ENCODE measurements around the gene IL15.
"Not testable (repeated sequence)": the region's sequence is repeated elsewhere in the genome, so short reads cannot be mapped to it uniquely, and the experiment has no call there.

The IL15 gene

GRCh38 chr4:141705048-141705746 lies 68.8 kb downstream of the IL15 start:
- DNase-seq, result no peak

- DNase-seq, result no peak
These were observed 69.5 kb downstream of the IL15 start for GRCh38 chr4:141705747-141706377.

GRCh38 chr4:141706445-141706844 lies 70.1 kb downstream of the IL15 start:
- DNase-seq, result no peak

- DNase-seq, result no peak
These were observed 74.8 kb downstream of the IL15 start for GRCh38 chr4:141711211-141711610.

- no peak for DNase-seq
These were observed 76.8 kb downstream of the IL15 start for GRCh38 chr4:141713185-141713584.

GRCh38 chr4:141713771-141714445 lies 77.5 kb downstream of the IL15 start:
- DNase-seq, result no peak

GRCh38 chr4:141719585-141719984 lies 83.2 kb downstream of the IL15 start:
- no peak for DNase-seq

- DNase-seq, result no peak
These were observed 84.8 kb downstream of the IL15 start for GRCh38 chr4:141721174-141721573.

- DNase-seq, result no peak
These were observed 88.3 kb downstream of the IL15 start for GRCh38 chr4:141724646-141725045.

GRCh38 chr4:141727420-141727819 lies 91.0 kb downstream of the IL15 start:
- DNase-seq, result no peak

GRCh38 chr4:141730805-141731204 lies 94.4 kb downstream of the IL15 start:
- no peak for DNase-seq

GRCh38 chr4:141731481-141731880 lies 95.1 kb downstream of the IL15 start:
- DNase-seq, result no peak

GRCh38 chr4:141739636-141740035 lies 103.3 kb downstream of the IL15 start:
- DNase-seq, result no peak

GRCh38 chr4:141746026-141746425 lies 109.6 kb downstream of the IL15 start:
- no peak for DNase-seq

- DNase-seq, result not testable (repeated sequence)
These were observed 115.4 kb downstream of the IL15 start for GRCh38 chr4:141751806-141752205.

- no peak for DNase-seq
These were observed 120.9 kb downstream of the IL15 start for GRCh38 chr4:141757287-141757686.

GRCh38 chr4:141759796-141760425 lies 123.5 kb downstream of the IL15 start:
- DNase-seq, result no peak

GRCh38 chr4:141761926-141762325 lies 125.5 kb downstream of the IL15 start:
- DNase-seq, result no peak

- no peak for DNase-seq
These were observed 127.0 kb downstream of the IL15 start for GRCh38 chr4:141763374-141763773.

GRCh38 chr4:141768954-141769353 lies 132.6 kb downstream of the IL15 start:
- DNase-seq, result no peak

GRCh38 chr4:141771889-141772830 lies 135.8 kb downstream of the IL15 start:
- DNase-seq, result no peak

GRCh38 chr4:141772838-141773237 lies 136.5 kb downstream of the IL15 start:
- no peak for DNase-seq

- DNase-seq, result no peak
These were observed 145.8 kb downstream of the IL15 start for GRCh38 chr4:141782205-141782604.

Measured in T1000 (cell line).